Measurements from ENCODE around the gene ABHD18.
A peak's percentile ranks its signal among the peaks of the same experiment; 100 is the strongest.
"Not testable (repeated sequence)": the region's sequence is repeated elsewhere in the genome, so short reads cannot be mapped to it uniquely, and the experiment has no call there.

The ABHD18 gene

GRCh38 chr4:127965062-127965802 lies at the start of gene ABHD18, which contains the start of gene MFSD8:
ABHD18 (plus strand) TSS chr4:127965406; CDS start chr4:127982956, 17,550 bp downstream.
MFSD8 (minus strand) TSS chr4:127965173; CDS start chr4:127965133, 40 bp downstream.
- DNase-seq, result peak; percentile 99

GRCh38 chr4:127916512-127916911 lies 48.7 kb upstream of the ABHD18 start:
- no peak for DNase-seq

DNA sequence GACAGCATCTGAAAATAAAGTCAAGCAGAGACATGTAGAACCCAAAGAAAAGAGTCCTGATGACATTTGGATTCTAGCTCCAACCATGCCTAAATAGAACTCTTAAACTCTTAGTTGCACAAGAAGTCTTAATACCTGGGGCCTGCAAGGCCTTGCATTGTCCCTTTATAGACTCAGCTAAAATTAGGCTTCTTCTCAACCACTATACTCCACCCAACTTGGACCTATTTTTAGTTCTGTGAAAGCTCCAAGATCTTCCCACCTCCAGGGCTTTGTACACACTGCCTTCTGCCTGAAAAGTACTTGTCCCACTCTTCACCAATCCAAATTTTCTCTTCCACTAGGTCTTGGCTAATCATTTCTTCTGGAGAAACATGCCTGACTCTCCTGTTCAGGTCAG lies 48.1 kb upstream of the ABHD18 start:
- no peak for DNase-seq

DNA sequence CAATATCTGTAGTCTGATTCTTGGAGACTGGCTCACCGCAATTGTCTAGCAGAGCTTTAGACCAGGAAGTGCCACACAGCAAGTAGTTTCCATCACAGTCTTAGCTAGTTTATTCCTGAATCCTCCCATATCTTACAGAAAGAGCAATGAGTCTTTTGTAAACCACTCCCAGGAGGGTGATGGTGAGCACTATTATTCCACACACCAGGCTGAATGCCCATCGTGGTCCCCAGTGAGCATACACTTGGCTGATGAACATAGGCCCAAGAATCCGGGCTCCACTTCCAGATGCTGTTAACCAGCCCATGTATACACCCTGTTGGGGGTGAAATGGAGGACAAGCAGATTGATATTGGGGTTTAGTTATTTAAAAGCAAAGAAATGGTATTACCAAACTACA lies 44.7 kb upstream of the ABHD18 start:
- DNase-seq, result no peak

DNA sequence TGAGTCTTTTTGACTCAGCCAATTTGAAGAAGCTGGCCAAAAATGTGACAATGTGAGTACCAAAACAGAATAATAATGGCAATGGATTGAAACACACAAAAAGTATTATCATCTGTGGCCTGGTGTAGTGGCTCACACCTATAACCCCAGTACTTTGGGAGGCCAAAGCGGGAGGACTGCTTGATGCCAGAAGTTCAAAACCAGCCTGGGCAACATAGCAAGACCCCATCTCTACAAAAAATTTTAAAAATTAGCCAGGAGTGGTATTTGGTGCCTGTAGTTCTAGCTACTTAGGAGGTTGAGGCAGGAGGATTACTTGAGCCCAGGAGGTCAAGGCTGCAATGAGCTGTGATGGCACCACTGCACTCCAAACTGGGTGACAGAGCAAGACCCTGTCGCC lies 43.0 kb upstream of the ABHD18 start:
- no peak for DNase-seq

DNA sequence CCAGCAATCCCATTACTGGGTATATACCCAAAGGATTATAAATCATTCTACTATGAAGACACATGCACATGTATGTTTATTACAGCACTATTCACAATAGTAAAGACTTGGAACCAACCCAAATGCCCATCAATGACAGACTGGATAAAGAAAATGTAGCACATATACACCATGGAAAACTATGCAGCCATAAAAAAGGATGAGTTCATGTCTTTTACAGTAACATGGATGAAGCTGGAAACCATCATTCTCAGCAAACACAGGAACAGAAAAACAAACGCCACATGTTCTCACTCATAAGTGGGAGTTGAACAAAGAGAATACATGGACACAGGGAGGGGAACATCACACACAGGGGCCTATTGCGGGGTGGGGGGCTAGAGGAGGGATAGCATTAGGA lies 39.5 kb upstream of the ABHD18 start:
- DNase-seq, result not testable (repeated sequence)

DNA sequence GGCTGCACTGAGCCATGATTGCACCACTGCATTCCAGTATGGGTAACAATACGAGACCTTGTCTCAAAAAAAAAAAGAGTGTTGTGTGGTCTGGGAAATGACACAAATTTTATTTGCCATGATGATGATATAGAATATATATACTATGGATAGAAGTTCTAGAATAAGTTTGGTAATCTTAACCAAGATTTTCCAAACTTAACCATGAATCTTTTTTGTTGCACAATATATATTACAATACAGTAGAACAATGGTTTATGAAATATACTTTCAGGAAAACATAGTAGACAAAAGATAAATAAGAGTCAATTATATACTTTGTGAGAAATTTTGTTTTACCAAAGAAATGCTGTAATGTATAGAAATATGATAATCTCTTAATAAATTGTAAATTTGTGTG lies 35.0 kb upstream of the ABHD18 start:
- DNase-seq, result no peak

- not testable (repeated sequence) for DNase-seq
Measured at GRCh38 chr4:127931836-127932235, 33.4 kb upstream of the ABHD18 start.

DNA sequence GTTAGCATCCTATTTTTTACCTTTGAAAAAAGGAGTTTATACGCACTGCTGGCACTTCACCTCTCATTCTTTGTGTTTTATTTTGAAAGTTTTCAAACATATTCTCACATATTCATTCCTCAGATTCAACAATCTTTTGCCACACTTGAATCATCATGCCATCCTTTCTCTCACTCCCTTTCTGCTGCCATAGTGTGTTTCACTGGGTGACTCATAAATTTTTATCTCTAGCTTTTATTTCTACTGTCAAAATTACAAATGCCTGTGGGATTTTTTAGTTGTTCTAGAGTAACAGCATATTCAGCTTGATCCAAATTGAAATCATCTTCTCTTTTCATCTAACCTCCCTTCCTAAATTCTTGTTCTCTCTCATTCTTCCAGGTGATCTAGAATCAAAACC lies 28.2 kb upstream of the ABHD18 start:
- DNase-seq, result no peak

GRCh38 chr4:127957105-127957504 lies 8.1 kb upstream of the ABHD18 start:
- DNase-seq, result no peak

GRCh38 chr4:127959794-127960193 lies 5.4 kb upstream of the ABHD18 start:
- no peak for DNase-seq

- not testable (repeated sequence) for DNase-seq
Measured at GRCh38 chr4:127963633-127964398, 1.4 kb upstream of the ABHD18 start.

DNA sequence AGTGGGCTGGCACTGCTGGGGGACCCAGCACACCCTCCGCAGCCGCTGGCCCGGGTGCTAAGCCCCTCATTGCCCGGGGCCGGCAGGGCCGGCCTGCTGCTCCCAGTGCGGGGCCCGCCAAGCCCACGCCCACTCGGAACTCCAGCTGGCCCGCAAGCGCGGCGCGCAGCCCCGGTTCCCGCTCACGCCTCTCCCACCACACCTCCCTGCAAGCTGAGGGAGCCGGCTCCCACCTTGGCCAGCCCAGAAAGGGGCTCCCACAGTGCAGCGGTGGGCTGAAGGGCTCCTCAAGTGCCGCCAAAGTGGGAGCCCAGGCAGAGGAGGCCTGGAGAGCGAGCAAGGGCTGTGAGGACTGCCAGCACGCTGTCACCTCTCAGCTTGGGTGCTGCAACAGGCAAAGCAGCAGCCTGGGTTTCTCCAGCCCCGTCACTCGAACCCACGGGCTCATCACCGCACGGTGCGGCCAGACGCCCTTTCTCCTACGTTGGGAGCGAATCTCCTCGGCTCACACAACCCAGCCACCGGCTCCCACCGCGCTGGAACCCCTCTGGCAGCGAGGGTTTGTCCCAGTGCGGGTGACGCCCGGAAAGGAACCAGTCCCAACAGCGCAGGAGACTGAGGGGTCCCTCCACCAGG lies 662 bp upstream of the ABHD18 start:
- not testable (repeated sequence) for DNase-seq

- peak; percentile 44 for DNase-seq
Measured at GRCh38 chr4:127965803-127966175, 583 bp downstream of the ABHD18 start.

DNA sequence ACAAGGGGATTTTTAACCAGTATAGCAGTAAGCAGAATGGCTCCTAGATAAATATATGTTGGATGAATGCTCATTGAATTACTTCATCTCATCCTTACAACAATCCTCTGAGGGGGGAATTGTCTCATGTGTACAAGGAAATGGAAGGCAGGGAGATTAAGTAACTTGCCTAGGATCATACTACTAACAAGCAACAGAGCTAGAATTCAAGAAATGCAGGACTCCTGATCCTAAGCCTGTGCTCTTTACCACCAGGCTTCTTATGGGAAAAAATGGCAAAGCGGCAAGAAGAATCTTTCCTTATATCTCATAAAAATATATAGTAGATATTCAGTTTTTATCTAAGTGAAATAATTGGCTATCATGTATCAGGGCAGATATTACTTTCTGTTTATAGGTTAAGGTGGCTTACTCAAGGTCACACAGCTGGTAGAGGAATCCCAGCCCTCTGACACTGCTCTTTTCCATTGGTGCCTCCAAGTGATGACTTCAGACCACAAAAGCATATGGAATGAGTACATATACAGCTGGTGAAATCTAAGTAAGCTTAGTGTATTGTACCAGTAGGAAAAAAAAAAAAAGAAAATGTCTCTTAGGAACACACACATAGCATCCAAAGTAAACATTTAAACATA lies 2.1 kb downstream of the ABHD18 start:
- no peak for DNase-seq

GRCh38 chr4:127968586-127968985 lies 3.4 kb downstream of the ABHD18 start:
- DNase-seq, result no peak

GRCh38 chr4:127970925-127971324 lies 5.7 kb downstream of the ABHD18 start:
- DNase-seq, result not testable (repeated sequence)

GRCh38 chr4:127975121-127975770 lies 10.0 kb downstream of the ABHD18 start:
- no peak for DNase-seq

DNA sequence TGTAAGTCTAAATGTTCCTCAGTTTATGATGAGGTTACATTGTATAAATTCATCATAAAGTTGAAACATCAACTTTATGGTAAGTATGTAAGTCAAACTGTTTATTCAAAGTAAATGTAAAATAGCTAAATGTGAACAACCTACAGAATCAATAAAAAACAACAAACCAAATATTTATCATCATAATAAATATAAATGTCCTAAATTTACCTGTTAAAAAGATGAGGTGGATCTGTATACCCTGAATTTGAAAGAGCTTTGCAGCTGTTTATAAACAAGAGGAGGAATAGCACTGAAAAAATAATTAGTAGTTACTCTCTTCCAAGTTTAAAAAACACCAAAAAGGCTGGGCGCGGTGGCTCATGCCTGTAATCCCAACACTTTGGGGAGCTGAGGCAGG lies 13.7 kb downstream of the ABHD18 start:
- no peak for DNase-seq

DNA sequence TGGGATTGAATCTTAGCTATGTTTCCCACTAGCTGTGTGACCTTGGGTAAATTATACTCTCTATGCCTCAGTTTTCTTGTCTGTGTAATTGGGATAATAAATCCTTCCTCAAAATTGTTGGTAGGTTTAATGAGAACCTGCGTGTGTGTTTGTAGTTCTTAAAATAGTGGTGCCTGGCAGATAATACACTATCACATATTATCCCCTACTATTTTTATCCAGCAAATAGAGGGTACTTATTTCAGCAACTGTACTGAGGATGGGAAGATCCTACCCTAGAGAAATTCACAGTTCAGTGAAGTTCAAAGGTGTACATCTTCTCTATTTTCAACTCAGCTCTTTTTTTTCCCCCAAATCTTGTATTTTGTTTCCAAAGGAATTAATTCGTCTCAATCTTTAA lies 17.2 kb downstream of the ABHD18 start:
- DNase-seq, result no peak

GRCh38 chr4:127985989-127986388 lies 20.8 kb downstream of the ABHD18 start:
- no peak for DNase-seq

GRCh38 chr4:127988638-127989037 lies 23.4 kb downstream of the ABHD18 start:
- no peak for DNase-seq

GRCh38 chr4:127993151-127993550 lies 27.9 kb downstream of the ABHD18 start:
- DNase-seq, result no peak
